DND-41 (cell line): ENCODE data around the gene ASB18.

Source experiments
- ATAC-seq: fragments of 200-7000 bp; cut with Tn5 transposase; 3 replicates; pipeline ENCODE4 v1.9.1; 2021; ENCODE audit warnings: low read depth; ENCODE audit not compliant: insufficient read depth
- DNase-seq: peaks from one replicate; pipeline ENCODE4 v3.0.0-alpha.2; 2020
- H2AFZ ChIP-seq: 2 replicates; pipeline ENCODE4 v1.6.0; 2012; ENCODE audit warnings: low read depth, low read length
- H3K27ac ChIP-seq: 2 replicates; pipeline ENCODE4 v1.5.1; 2012; ENCODE audit warnings: low read length, inconsistent platforms
- H3K27me3 ChIP-seq: fragments of 200-600 bp; sonication (generic); 2 replicates; pipeline ENCODE4 v1.6.0; 2012; ENCODE audit warnings: low read length, mild to moderate bottlenecking, inconsistent platforms; ENCODE audit not compliant: insufficient read depth, poor library complexity
- H3K36me3 ChIP-seq: 2 replicates; pipeline ENCODE4 v1.5.1; 2012; ENCODE audit warnings: low read length, inconsistent platforms; ENCODE audit not compliant: insufficient read depth
- H3K4me1 ChIP-seq: 2 replicates; pipeline ENCODE4 v1.5.1; 2012; ENCODE audit warnings: mild to moderate bottlenecking, low read length; ENCODE audit not compliant: insufficient read depth
- H3K4me2 ChIP-seq: 2 replicates; pipeline ENCODE4 v1.6.0; 2012; ENCODE audit warnings: mild to moderate bottlenecking, moderate library complexity, low read length, inconsistent platforms; ENCODE audit not compliant: insufficient read depth
- H3K4me3 ChIP-seq, 2 experiments: fragments of 200-600 bp in 1 of 2; shearing (Covaris generic) in 1 of 2; 2 replicates each; pipeline ENCODE4 v1.5.1; 2012 to 2016; ENCODE audit warnings: inconsistent platforms in 2 of 2, low read length in 2 of 2, mild to moderate bottlenecking in 2 of 2, low read depth in 1 of 2, moderate library complexity in 1 of 2
- H3K79me2 ChIP-seq: 2 replicates; pipeline ENCODE4 v1.6.0; 2012; ENCODE audit warnings: low read length, inconsistent platforms; ENCODE audit not compliant: insufficient read depth
- H3K9ac ChIP-seq: 2 replicates; pipeline ENCODE4 v1.6.0; 2012; ENCODE audit warnings: low read depth, mild to moderate bottlenecking, inconsistent platforms, low read length, moderate library complexity
- H3K9me3 ChIP-seq: 2 replicates; pipeline ENCODE4 v1.5.1; 2012; ENCODE audit warnings: low read length, moderate library complexity, mild to moderate bottlenecking, inconsistent platforms; ENCODE audit not compliant: insufficient read depth, severe bottlenecking
- H4K20me1 ChIP-seq: 2 replicates; pipeline ENCODE4 v1.6.0; 2012; ENCODE audit warnings: low read length; ENCODE audit not compliant: insufficient read depth
- CTCF ChIP-seq: IDR thresholded peaks from 2 replicates; pipeline ENCODE4 v1.5.1; 2012; ENCODE audit warnings: borderline replicate concordance, low read length, moderate library complexity, mild to moderate bottlenecking; ENCODE audit not compliant: poor library complexity, severe bottlenecking; ENCODE audit errors: extremely low read depth
- EZH2 ChIP-seq: IDR thresholded peaks from 3 replicates; pipeline ENCODE4 v1.6.1; 2012; ENCODE audit warnings: borderline replicate concordance, low read depth, mild to moderate bottlenecking, moderate library complexity, low read length, inconsistent platforms; ENCODE audit not compliant: severe bottlenecking

The ASB18 gene

GRCh38 chr2:236286873-236287545 lies 22.8 kb upstream of the ASB18 start:
- ATAC-seq (no peak), DNase-seq (no peak)
- Histone ChIP-seq H4K20me1 (no peaks in the 10 kb centered on the region), H3K27ac (no peak overlapping the region), H3K9me3 (no peaks in the 10 kb centered on the region), H2AFZ (no peak overlapping the region), H3K9ac (no peak overlapping the region), H3K4me2 (no peak overlapping the region), H3K4me1 (no peaks in the 10 kb centered on the region), H3K4me3 (no peak overlapping the region), H3K79me2 (no peaks in the 10 kb centered on the region), H3K36me3 (no peaks in the 10 kb centered on the region), H3K27me3 (peaks cover 8% of the 10 kb centered on the region)
- no peak for TF ChIP-seq EZH2
- no peak for TF ChIP-seq CTCF

- peaks cover 8% of the 10 kb centered on the region for H3K27me3 ChIP-seq
- H3K4me1 ChIP-seq, result no peaks in the 10 kb centered on the region
- H3K79me2 ChIP-seq, result no peaks in the 10 kb centered on the region
- no peak overlapping the region for H2AFZ ChIP-seq
- H4K20me1 ChIP-seq, result no peaks in the 10 kb centered on the region
- no peak overlapping the region for H3K9ac ChIP-seq
- no peak overlapping the region for H3K4me2 ChIP-seq
- no peak for TF ChIP-seq CTCF
- no peak for TF ChIP-seq EZH2
- no peak for ATAC-seq
- no peaks in the 10 kb centered on the region for H3K9me3 ChIP-seq
- H3K27ac ChIP-seq, result no peak overlapping the region
- H3K4me3 ChIP-seq, result no peak overlapping the region
- no peaks in the 10 kb centered on the region for H3K36me3 ChIP-seq
- DNase-seq, result no peak
Observed at GRCh38 chr2:236284208-236284607, 20.0 kb upstream of the ASB18 start.

GRCh38 chr2:236282406-236282805 lies 18.2 kb upstream of the ASB18 start:
- no peaks in the 10 kb centered on the region for H3K9me3 ChIP-seq
- no peak overlapping the region for H3K9ac ChIP-seq
- H3K27ac ChIP-seq, result no peak overlapping the region
- H3K27me3 ChIP-seq, result peaks cover 3% of the 10 kb centered on the region
- DNase-seq (no peak), ATAC-seq (no peak)
- no peaks in the 10 kb centered on the region for H3K79me2 ChIP-seq
- H4K20me1 ChIP-seq, result no peaks in the 10 kb centered on the region
- no peaks in the 10 kb centered on the region for H3K4me1 ChIP-seq
- no peak overlapping the region for H2AFZ ChIP-seq
- H3K4me2 ChIP-seq, result no peak overlapping the region
- TF ChIP-seq EZH2 (no peak), CTCF (no peak)
- no peaks in the 10 kb centered on the region for H3K36me3 ChIP-seq
- H3K4me3 ChIP-seq, result no peak overlapping the region

GRCh38 chr2:236281423-236281822 lies 17.2 kb upstream of the ASB18 start:
- Histone ChIP-seq H3K27me3 (peaks cover 3% of the 10 kb centered on the region), H3K27ac (no peak overlapping the region), H4K20me1 (no peaks in the 10 kb centered on the region), H3K4me3 (no peak overlapping the region), H3K9ac (no peak overlapping the region), H3K4me1 (no peaks in the 10 kb centered on the region), H3K79me2 (no peaks in the 10 kb centered on the region), H2AFZ (no peak overlapping the region), H3K4me2 (no peak overlapping the region), H3K9me3 (no peaks in the 10 kb centered on the region), H3K36me3 (no peaks in the 10 kb centered on the region)
- DNase-seq (no peak), ATAC-seq (no peak)
- TF ChIP-seq EZH2, result no peak
- TF ChIP-seq CTCF, result no peak
